ENCODE data around the gene CCR4.
"Not testable (repeated sequence)": the region's sequence is repeated elsewhere in the genome, so short reads cannot be mapped to it uniquely, and the experiment has no call there.

Gene CCR4

DNA sequence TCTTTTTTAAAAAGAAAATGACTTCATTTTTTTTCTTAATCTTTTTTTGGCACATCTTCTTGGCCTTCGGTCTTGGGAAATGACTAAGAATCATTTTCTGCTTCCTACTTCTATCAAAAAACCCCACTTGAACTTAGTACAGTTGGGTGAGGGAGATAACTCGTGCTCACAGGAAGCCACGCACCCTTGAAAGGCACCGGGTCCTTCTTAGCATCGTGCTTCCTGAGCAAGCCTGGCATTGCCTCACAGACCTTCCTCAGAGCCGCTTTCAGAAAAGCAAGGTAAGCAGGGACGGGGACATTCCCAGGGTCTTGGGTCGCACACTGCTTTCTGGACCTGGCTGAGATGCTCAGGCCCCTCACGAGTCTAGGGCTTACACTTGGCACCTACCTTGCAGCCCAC is at the start of gene CCR4:
TSS of gene CCR4 (plus strand) at position 235 of the 402 bp plus-strand sequence. CDS start 1,779 bp downstream, outside the sequence.
- DNase-seq = peak in 2 of 4 experiments; percentile 4 to 33

DNA sequence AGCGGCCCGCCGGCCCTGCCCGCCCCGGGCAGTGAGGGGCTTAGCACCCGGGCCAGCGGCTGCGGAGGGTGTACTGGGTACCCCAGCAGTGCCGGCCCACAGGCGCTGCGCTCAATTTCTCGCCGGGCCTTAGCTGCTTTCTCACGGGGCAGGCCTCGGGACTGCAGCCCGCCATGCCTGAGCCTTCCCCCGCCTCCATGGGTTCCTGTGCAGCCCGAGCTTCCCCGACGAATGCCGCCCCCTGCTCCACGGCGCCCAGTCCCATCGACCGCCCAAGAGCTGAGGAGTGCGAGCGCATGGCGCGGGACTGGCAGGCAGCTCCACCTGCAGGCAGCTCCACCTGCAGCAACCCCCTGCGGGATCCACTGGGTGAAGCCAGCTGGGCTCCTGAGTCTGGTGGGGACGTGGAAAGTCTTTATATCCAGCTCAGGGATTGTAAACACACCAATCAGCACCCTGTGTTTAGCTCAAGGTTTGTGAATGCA is 48.5 kb upstream of the CCR4 start:
- peak in 3 of 4 experiments; percentile 1 to 4 (median 2) for DNase-seq

DNA sequence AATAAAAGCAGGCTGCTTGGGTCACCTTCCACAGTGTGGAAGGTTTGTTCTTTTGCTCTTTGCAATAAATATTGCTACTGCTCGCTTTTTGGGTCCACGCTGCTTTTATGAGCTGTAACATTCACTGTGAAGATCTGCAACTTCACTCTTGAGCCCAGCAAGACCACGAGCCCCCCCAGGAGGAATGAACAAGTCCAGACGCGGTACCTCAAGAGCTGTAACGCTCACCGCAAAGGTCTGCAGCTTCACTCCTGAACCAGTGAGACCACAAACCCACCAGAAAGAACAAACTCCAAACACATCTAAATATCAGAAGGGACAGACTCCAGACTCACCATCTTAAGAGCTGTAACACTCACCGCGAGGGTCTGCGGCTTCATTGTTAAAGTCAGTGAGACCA is 47.5 kb upstream of the CCR4 start:
- no peak for DNase-seq

DNA sequence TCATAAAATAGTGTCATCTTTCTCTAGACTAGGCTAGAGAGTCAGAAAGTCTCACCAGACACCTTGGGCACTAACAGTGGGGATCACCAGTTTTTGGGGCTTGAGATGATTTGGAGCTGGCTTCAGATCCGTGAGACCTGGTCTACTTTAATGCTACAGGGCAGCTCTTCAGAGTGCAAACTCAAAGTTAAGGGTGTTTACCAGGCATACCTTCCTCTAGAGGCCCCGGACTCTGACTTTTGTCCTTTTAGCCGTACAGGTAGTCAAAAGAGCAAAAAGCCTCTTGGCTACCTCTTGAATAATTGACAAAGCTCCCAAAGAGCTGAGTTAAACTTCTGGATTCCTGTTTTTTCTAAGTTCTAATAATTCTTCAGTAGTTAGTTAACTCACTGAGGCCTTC is 41.4 kb upstream of the CCR4 start:
- DNase-seq = no peak

DNA sequence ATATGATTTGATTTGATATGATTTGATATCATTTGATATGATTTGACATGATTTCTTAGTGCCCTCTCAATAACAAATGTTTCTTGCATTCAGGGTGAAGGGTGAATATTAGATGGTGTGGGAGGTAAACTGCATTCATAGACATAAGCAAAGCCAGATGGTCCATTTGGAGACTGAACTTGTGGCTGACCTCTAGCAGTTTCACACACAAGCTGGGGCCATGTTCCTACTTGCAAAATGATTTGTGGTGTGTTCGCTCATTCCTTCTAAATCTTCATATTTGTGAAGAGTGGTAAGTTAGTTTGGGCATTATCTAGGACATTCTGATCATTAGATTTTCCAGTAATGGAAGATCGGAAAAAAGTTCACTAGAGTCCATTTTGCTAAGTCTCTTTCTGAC is 40.5 kb upstream of the CCR4 start:
- no peak for DNase-seq

DNA sequence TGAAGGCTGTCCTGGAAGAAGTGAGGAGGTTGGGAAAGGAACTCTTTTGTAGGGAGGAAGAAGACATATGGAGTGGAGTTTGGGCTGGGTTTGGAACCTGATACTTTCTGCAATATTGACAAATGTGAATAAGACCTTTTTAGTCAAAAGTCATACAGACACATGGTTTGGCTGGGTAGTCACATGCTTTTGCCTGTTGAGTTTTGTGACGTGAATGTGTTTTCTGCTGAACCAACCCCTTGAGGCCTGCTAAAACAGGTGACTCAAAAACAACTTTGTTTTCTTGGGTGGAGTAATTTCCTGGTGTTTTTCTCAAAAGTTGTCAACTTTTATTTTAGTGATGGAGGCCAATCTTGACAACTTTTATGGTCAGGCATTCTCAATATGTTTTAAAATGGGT is 39.4 kb upstream of the CCR4 start:
- DNase-seq = no peak

DNA sequence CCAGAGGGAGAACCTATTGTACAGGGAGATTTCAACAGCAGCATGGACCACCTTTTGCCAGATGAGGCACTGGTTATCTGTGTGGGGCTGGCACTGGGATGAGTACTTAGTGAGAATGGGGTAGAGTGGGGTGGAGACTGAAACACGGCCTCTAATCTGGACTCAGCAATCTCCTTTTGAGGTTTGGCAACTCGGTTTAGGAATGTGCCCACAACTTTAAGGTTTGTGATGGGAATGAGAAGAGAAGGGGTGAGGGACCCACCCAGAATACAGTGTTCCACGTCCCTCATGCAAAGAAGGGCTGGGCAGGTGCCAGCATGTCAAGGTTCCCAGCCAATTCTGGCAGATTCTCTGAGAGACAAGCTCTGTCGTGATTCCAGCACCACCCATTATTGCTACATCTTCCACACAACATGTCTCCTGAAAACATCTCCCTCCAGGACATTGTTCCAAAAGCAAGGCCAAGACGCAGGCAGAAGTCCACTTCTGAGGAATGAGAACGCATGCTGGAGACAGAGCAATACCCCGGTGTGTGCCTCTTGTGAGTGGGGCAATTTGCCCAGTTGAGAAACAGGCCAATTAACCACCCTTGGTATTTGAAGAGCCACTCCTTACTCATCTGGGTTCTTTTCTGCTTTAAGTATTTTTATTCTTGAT is 37.5 kb upstream of the CCR4 start:
- no peak for DNase-seq

DNA sequence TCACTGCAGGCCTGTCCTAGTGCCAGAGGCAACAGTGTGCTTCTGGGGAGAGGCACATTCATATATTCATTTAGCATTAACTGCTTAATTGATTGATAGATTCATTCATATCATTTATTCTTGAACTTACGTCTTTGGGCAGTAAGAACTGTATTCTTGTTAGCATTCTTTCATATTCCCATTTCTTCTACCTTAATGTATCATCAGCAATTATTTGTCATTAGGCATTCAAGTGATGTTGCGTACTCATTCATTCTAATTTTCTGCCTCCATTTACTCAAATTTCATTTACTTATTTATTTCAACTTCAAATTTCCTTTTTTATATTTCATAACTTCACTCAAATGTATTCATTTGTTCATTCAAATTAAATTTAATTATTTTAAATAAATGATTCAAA is 31.5 kb upstream of the CCR4 start:
- DNase-seq = no peak

DNA sequence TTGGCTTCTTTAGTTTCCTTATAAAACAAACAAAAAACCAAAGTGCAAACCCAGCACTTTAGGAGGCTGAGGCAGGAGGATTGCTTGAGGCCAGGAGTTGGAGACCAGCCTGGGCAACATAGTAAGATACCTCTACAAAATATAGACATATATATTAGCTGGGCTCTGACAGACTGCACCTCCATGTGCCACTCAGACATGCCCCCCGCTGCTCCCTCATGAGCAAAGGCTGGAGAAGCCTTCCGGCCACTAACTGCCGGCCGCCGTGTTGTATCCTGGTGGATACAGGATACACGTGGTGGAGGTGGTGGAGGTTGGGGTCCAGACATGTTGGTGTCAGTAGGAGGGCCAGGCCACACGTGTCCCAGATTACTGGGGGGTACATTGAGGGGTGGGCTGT is 29.4 kb upstream of the CCR4 start:
- no peak for DNase-seq

DNA sequence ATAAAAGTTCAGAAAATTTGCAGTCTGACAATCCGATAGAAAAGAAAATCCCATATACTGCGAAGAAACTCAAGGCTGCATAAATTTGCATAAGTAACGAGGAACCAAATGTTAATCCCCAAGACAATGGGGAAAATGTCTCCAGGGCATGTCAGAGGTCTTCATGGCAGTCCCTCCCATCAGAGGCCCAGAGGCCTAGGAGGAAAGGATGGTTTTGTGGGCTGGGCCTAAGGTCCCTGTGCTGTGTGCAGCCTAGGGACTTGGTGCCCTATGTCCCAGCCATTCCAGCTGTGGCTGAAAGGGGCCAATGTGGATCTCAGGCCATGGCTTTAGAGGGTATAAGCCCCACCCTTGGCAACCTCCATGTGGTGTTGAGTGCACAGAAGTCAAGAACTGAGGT is 21.3 kb upstream of the CCR4 start:
- no peak for DNase-seq

DNA sequence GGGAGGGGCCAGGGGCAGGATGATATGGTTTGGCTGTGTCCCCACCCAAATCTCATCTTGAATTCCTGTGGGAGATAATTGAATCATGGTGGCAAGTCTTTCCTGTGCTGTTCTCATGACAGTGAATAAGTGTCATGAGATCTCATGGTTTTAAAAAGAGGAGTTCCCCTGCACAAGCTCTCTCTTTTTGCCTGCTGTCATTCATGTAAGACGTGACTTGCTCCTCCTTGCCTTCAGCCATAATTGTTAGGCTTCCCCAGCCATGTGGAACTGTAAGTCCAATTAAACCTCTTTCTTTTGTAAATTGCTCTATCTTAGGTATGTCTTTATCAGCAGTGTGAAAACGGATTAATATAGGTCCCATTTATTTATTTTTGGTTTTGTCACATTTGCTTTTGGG is 20.2 kb upstream of the CCR4 start:
- DNase-seq = not testable (repeated sequence)

DNA sequence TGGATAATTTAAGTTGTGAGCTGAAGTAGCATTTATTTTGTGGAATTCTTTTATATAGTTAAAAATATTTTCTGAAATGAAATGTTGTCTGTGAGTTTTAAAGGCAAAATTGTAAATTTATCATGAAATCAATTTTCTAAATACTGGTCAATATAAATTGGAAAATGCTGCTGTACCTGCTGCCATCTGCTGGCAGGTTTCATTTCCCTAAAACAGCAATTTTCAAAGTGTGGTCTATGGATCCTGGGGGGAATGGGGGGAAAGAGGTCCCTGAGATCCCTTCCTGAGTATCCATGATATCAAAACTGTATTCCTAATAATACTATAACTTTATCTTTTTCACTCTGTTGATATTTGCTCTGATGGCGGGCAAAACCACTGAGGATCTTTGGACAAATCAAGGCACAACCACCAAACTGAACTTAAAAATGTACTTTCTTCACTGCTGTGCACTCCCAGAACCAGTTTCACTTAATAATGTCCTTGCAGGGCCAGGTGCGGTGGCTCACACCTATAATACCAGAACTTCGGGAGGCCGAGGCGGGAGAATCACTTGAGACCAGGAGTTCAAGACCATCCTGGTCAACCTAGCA is 17.2 kb upstream of the CCR4 start:
- no peak for DNase-seq

DNA sequence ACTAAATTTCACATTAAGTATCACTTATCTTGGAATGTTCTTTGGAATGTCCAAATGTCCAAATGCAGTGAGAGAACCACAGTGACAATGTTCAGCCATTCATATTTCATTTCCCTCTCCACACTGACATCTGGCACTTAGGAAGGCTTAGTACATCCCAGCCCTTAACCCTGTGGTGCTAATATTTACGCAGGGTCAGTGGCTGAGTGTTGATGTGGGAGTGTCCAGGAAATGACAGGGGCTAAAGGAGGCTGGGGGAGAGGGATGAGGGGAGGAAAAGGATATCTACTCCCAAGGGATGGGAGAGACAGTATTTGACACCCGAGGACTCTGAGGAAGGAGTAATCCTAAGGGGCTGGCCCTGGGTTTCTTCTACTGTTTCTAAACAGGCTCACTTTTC is 14.1 kb upstream of the CCR4 start:
- no peak for DNase-seq

DNA sequence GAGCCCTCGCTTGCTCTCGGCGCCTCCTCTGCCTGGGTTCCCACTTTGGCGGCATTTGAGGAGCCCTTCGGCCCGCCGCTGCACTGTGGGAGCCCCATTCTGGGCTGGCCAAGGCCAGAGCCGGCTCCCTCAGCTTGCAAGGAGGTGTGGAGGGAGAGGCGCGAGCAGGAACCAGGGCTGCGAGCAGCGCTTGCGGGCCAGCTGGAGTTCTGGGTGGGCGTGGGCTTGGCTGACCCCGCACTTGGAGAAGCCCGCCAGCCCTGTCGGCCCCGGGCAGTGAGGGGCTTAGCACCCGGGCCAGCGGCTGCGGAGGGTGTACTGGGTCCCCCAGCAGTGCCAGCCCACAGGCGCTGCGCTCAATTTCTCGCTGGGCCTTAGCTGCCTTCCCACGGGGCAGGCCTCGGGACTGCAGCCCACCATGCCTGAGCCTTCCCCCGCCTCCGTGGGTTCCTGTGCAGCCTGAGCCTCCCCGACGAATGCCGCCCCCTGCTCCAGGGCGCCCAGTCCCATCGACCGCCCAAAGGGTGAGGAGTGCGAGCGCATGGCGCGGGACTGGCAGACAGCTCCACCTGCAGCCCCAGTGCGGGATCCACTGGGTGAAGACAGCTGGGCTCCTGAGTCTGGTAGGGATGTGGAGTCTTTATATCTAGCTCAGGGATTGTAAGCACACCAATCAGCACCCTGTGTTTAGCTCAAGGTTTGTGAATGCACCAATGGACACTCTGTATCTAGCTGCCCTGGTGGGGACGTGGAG is 11.7 kb upstream of the CCR4 start:
- not testable (repeated sequence) for DNase-seq

DNA sequence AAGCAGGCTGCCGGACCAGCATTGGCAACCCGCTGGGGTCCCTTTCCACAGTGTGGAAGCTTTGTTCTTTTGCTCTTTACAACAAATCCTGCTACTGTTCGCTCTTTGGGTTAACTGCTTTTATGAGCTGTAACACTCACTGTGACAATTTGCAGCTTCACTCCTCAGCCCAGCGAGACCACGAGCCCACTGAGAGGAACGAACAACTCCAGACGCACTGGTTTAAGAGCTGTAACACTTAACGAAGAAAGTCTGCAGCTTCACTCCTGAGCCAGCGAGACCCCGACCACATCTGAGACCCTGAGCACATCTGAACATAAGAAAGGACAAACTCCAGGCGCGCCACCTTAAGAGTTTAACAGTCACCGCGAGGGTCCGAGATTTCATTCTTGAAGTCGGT is 10.7 kb upstream of the CCR4 start:
- DNase-seq = no peak

DNA sequence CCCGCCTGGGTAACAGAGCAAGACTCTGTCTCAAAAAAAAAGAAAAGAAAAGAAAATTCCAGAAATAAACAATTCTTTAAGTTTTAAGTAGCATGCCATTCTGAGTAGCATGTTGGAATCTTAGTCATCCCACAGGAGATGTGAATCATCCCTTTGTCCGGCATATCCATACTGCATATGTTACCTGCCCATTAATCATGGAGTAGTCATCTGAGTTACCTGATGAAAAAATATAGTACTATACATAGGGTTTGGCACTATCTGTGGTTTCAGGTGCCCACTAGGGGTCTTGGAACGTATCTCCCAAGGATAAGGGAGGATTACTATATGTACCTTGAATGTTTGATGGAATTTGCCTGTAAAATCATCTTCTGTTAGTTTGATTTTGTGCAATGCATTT is 6.3 kb upstream of the CCR4 start:
- no peak for DNase-seq

DNA sequence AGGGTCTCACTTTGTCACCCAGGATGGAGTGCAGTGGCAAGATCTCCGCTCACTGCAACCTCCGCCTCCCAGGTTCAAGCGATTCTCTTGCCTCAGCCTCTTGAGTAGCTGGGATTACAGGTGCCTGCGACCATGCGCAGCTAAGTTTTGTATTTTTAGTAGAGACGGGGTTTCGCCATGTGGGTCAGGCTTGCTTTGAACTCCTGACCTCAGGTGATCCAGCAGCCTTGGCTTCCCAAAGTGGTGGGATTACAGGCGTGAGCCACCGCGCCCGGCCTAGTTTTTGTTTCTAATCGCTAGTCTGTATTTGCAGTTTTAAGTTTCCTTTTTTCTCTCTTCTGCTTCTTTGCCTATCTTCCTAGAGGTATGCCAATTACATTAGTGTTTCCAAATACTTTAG is 5.8 kb upstream of the CCR4 start:
- DNase-seq = not testable (repeated sequence)

DNA sequence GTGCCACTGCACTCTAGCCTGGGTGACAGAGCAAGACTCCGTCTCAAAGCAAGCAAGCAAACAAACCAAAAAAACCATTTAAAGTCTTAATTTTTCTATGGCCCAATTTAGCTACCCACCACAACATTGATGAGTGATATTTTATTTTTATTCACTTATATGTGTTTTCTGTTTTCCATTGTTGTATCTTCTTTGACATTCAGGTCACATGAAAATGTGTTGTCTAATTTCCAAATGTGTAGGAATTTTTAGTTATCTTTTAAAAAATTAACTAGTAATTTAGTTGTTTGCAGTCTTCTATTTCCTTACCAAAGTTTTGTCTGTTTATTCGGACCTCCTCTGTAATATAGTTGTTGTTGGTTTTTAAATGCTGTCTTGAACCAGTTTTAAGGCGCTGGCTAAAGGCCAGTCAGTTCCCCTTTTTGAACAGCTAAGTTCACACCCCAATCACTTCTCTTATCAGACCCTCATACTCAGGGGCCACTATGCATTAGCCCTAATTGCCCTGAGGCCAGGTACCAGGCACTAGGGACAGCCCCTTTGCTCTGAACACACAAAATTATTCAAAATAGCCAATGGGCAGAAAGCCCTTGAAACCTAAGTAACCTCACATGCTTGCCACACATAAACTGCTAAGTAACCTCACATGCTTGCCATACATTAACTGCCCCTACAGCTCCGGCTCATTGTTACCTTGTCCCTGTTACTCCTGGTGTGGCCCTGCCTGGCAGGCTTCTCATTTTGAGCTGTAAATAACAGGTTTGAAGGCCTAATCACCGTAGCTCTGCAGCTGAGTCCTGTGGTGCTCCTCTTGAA is 4.3 kb upstream of the CCR4 start:
- no peak for DNase-seq

DNA sequence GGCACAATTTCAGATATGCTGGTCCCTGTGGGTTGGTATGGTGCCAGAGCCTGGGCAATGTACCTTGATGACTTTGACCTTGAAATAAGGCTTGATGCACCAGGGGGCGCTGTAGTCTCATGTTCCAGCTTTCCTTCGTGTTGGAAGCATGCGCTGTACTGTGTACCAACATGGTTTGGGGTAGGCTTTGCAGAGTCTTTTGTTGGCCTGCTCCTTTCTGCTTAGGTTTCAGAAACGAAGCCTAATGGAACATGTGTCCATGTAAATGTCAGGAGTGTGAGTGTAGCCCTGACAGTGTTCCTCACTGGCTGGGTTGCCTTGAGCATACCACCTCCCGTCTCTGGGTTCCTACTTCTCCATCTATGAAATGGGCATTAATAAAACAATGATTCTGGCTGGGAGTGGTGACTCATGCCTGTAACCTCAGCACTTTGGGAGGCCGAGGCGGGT is 3.6 kb upstream of the CCR4 start:
- DNase-seq = peak; percentile 84 to 96 (median 90)

DNA sequence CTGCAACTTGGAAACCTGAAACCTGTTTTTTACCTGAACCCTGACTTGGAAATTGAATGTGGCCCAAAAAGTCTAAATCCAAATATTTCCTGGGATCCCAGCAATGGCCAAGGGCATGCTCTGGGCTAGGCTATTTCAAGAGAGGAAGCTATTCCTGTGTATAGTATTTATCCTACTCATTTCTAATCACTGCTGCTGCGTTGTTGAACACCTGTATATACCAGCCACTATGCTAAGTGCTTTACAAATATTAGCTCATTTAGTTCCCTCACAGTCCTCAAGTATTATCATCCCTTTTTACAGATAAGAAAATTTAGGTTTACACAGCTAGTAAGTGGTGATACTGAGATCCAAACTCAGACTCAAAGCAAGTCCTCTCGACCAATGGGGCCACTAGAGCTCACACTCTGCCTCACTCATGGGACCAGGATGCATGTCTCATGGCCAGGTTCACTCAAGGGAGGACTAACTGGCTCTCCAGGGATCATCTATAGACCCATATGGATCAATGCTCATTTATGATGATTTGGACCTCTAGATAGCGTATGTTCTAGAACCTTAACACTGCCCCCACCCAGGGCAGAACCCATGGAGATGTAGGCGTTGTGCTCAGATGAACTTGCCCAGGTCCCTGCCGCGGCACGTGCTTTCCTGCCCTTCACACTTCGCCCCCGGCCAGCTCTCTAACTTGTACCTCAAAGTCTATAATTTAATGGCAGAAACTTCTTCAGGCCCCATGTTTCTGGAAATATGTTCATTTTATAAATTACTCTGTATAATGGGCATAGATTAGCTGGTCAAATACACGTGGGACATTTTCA is 2.6 kb upstream of the CCR4 start:
- no peak for DNase-seq

DNA sequence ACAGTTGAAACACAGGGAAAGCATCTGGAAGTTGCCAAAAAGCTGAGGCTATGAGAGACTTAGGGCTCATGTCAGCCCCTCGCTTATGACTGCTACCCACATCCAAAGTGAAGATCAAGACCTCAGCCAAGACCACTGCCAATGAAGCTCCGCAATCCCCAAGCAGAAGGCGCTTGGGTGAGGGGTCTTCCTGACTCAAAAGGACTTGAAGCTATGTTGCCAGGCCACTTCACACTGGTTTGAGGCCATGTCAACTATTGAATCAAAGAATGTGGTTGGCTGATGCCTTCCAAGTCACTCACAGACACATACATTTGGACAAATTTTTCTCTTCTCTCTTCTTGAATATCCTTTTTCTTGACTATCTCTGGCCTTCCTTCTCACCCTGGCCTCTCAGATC is 928 bp upstream of the CCR4 start:
- no peak for DNase-seq

DNA sequence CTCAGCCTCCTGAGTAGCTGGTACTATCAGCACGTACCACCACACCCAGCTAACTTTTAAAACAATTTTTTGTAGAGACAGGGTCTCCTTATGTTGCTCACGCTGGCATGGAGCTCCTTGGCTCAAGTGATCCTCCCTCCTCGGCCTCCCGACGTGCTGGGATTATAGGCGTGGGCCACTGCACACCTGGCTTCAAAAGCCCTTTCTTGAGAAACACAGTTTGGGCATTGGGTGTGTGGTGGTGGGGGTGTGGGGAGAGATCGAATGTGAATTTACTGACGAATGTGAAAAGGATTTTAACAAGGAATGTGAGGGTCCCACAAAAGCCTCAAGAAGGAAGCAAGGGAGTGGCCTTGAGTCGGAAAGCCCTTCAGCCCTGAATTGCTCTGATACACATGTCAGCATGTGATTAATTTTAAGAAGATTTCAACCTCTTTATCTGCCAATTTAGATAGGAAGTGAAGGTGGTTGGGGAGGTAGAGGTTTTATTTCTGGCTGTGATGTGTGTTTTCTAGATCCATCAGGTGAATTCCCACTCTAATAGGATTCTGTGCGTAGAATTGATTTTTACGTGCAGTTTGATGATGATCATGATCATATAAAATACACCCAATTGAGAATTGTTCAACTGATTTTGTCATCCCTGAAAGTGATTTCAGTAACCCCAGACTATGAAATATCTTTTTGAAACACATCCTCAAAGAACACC is 1.1 kb downstream of the CCR4 start:
- no peak for DNase-seq

Measured in activated naive CD4-positive, alpha-beta T cell (primary cell).